ENCODE measurements around the gene MYLK2. TPM values are rescaled to one million over a fixed set of nuclear protein-coding genes. Genes with fewer than 3 reads are reported as not detected.
A peak's percentile ranks its signal among the peaks of the same experiment; 100 is the strongest.

Gene MYLK2
- total RNA-seq, 1 experiment from 2014 or later: 0.41 TPM

- DNase-seq (ENCODE audit: low spot score): no peak
Observed at GRCh38 chr20:31835554-31835953, 16.4 kb downstream of the MYLK2 start.

- DNase-seq (ENCODE audit: low spot score): peak; percentile 89
Observed at GRCh38 chr20:31835977-31836852, 17.1 kb downstream of the MYLK2 start.

- DNase-seq (ENCODE audit: low spot score): no peak
Observed at GRCh38 chr20:31836853-31837608, 17.9 kb downstream of the MYLK2 start.

- DNase-seq (ENCODE audit: low spot score): no peak
Observed at GRCh38 chr20:31837896-31838397, 18.8 kb downstream of the MYLK2 start.

GRCh38 chr20:31838646-31839292, 19.6 kb downstream of the MYLK2 start:
- no peak for DNase-seq (ENCODE audit: low spot score)

- no peak for DNase-seq (ENCODE audit: low spot score)
Observed at GRCh38 chr20:31839782-31840487, 20.8 kb downstream of the MYLK2 start.

GRCh38 chr20:31840906-31841816, 22.0 kb downstream of the MYLK2 start:
- DNase-seq (ENCODE audit: low spot score): no peak

GRCh38 chr20:31841928-31842327, 22.8 kb downstream of the MYLK2 start:
- no peak for DNase-seq (ENCODE audit: low spot score)

GRCh38 chr20:31842471-31843157, 23.5 kb downstream of the MYLK2 start:
- no peak for DNase-seq (ENCODE audit: low spot score)

- no peak for DNase-seq (ENCODE audit: low spot score)
Observed at GRCh38 chr20:31843288-31843687, 24.1 kb downstream of the MYLK2 start.

GRCh38 chr20:31843881-31844280, 24.7 kb downstream of the MYLK2 start:
- DNase-seq (ENCODE audit: low spot score): no peak

GRCh38 chr20:31844737-31845299, 25.7 kb downstream of the MYLK2 start:
- DNase-seq (ENCODE audit: low spot score): no peak

GRCh38 chr20:31845300-31845863, 26.2 kb downstream of the MYLK2 start, which contains the start of gene FOXS1:
Gene FOXS1, minus strand, starts transcription at chr20:31845604. Its CDS starts 62 bp downstream, at chr20:31845542.
- DNase-seq (ENCODE audit: low spot score): no peak

- no peak for DNase-seq (ENCODE audit: low spot score)
Observed at GRCh38 chr20:31846793-31847138, 27.6 kb downstream of the MYLK2 start.

GRCh38 chr20:31848088-31848999, 29.2 kb downstream of the MYLK2 start:
- DNase-seq (ENCODE audit: low spot score): no peak

- DNase-seq (ENCODE audit: low spot score): peak; percentile 72
Observed at GRCh38 chr20:31849306-31849930, 30.3 kb downstream of the MYLK2 start.

GRCh38 chr20:31851240-31851955, 32.2 kb downstream of the MYLK2 start:
- DNase-seq (ENCODE audit: low spot score): no peak
